Spleen (tissue), 11 donors: ENCODE results near the gene SEMA7A. TPM values are rescaled to one million over a fixed set of nuclear protein-coding genes. Genes with fewer than 3 reads are reported as not detected.

Experiments used
- DNase-seq: peaks from one replicate; pipeline ENCODE4 v3.0.0-alpha.2; 2020
- H3K27ac ChIP-seq, 8 donors: fragments of 200-600 bp; sonication (generic) in 7 of 8; 1 replicate in 4 of 8; 2 replicates in 4 of 8; pipeline versions ENCODE4 v1.5.0 to v1.8.0; 2016 to 2021; ENCODE audit warnings: inconsistent platforms in 4 of 8, mild to moderate bottlenecking in 4 of 8, moderate library complexity in 1 of 8
- H3K27me3 ChIP-seq, 7 donors: fragments of 200-600 bp; sonication (generic) in 6 of 7; replicated peaks in 1 of 7; 1 replicate in 4 of 7; 2 replicates in 3 of 7; pipeline versions ENCODE4 v1.5.0 to v1.8.0; 2016 to 2021; ENCODE audit warnings: inconsistent platforms in 3 of 7, mild to moderate bottlenecking in 1 of 7
- H3K36me3 ChIP-seq, 6 donors: fragments of 200-600 bp; sonication (generic) in 5 of 6; 1 replicate in 4 of 6; 2 replicates in 2 of 6; pipeline versions ENCODE4 v1.5.0 to v1.8.0; 2016 to 2021; ENCODE audit warnings: inconsistent platforms in 2 of 6
- H3K4me1 ChIP-seq, 6 donors: fragments of 200-600 bp; sonication (generic) in 5 of 6; 1 replicate in 3 of 6; 2 replicates in 3 of 6; pipeline versions ENCODE4 v1.5.0 to v1.8.0; 2016 to 2021; ENCODE audit warnings: inconsistent platforms in 3 of 6
- H3K4me3 ChIP-seq, 8 donors: fragments of 200-600 bp; sonication (generic) in 7 of 8; 1 replicate in 4 of 8; 2 replicates in 4 of 8; pipeline versions ENCODE4 v1.5.0 to v1.8.0; 2016 to 2021; ENCODE audit warnings: inconsistent platforms in 4 of 8, mild to moderate bottlenecking in 4 of 8, moderate library complexity in 2 of 8
- H3K9me3 ChIP-seq, 8 donors: fragments of 200-600 bp; sonication (generic) in 7 of 8; 1 replicate in 4 of 8; 2 replicates in 4 of 8; pipeline versions ENCODE4 v1.5.0 to v1.8.0; 2016 to 2021; ENCODE audit warnings: inconsistent platforms in 4 of 8
- CTCF ChIP-seq, 11 experiments: fragments of 200-600 bp in 7 of 11; fragments of 450-650 bp in 4 of 11; sonication (generic) in 4 of 11; IDR thresholded peaks in 8 of 11; conservative IDR thresholded peaks in 3 of 11; 1 replicate in 7 of 11; 2 replicates in 4 of 11; pipeline versions ENCODE4 v1.4.0 to v1.8.0; 2016 to 2021; ENCODE audit warnings: antibody characterized with exemption in 11 of 11, inconsistent platforms in 4 of 11, mild to moderate bottlenecking in 1 of 11
- POLR2A ChIP-seq, 3 donors: fragments of 450-650 bp; IDR thresholded peaks; one replicate each; pipeline ENCODE4 v1.5.1; 2017; ENCODE audit warnings: antibody characterized with exemption in 3 of 3, mild to moderate bottlenecking in 1 of 3
- POLR2AphosphoS5 ChIP-seq, 3 donors: sonication (generic); formaldehyde crosslinking; IDR thresholded peaks; one replicate each; pipeline ENCODE4 v1.5.1; 2017; ENCODE audit warnings: antibody characterized with exemption in 3 of 3
- WGBS, 5 donors: extraction: QIAGEN DNeasy Blood & Tissue Kit in 3 of 5; methylation state at CpG; one replicate each; pipeline versions ENCODE4 v1.1.5 to v1.1.7; 2013 to 2018; 5-methylcytosine and 5-hydroxymethylcytosine counted together
- intact Hi-C: fragments of 100-400 bp; cut with DNase I; formaldehyde crosslinking; loops from one replicate; pipeline ENCODE4 v1.15.0; 2023; ENCODE audit warnings: low total_unique reads
- polyA plus RNA-seq, 3 donors: library from polyadenylated mRNA; stranded (reverse); fragments of 200-250 nt; gene quantifications; one replicate each; pipeline ENCODE4 v1.2.1, GENCODE V29; 2013
- total RNA-seq, 7 donors: library from RNA; depleted of rRNA in 3 of 7; stranded (reverse); fragments of >200 nt in 3 of 7; fragmentation: NEBNext Ultra II Directional in 4 of 7; extraction: Animal tissue kit (Norgen Biotek cat#: 25700) in 4 of 7; gene quantifications; one replicate each; pipeline versions ENCODE4 v1.1.0 to v1.2.1, GENCODE V29; 2016 to 2021
- donor health status: healthy with polysubstance abuse.
- donor health status: DM: no; HTN: no; CAD: no; lungs with moderate emphysema.
- donor health status: DM: no; HTN: no; CAD: no.
- donor health status: Bipolar disorder and iron deficiency.
- donor health status: healthy.
- donor health status: DM: no; HTN: no; CAD: no.
- donor health status: DM: yes; HTN: yes; CAD: no.

Gene SEMA7A
- total and polyA plus RNA-seq, 10 donors: 41.6 to 154 (median 127) TPM

GRCh38 chr15:74438206-74438605 lies 4.4 kb upstream of the SEMA7A start:
- Histone ChIP-seq H3K4me1 (peaks cover 6 to 70% (median 31%) of the 10 kb centered on the region in 6 donors), H3K4me3 (no peak overlapping the region), H3K27ac (no peak overlapping the region), H3K9me3 (no peaks in the 10 kb centered on the region), H3K36me3 (no peaks in the 10 kb centered on the region), H3K27me3 (peaks cover 0 to 4% (median 0%) of the 10 kb centered on the region in 7 donors)
- WGBS, 5 donors: 47 to 52% (median 50%) methylated on average over 2 of the region's 2 CpGs
- TF ChIP-seq POLR2A (IDR thresholded peaks at IDR 0.05) (no peak), POLR2AphosphoS5 (IDR thresholded peaks at IDR 0.05) (no peak), CTCF (IDR thresholded peaks at IDR 0.05 in 8 of 11, conservative IDR thresholded peaks at IDR 0.05 in 3 of 11) (no peak)
- DNase-seq: peak; percentile 66
- intact Hi-C loops: loop anchor here (2.0 kb wide), 1 partner anchor 55 kb away; no protein-coding TSS in a partner anchor

- H3K4me1 ChIP-seq: peaks cover 16 to 78% (median 64%) of the 10 kb centered on the region in 6 donors
- no peak for DNase-seq
- intact Hi-C loops: no loop called here
- peak overlapping the region; percentile 70 to 97 (median 93) for H3K27ac ChIP-seq
- H3K36me3 ChIP-seq: no peaks in the 10 kb centered on the region
- H3K9me3 ChIP-seq: no peaks in the 10 kb centered on the region
- peaks cover 0 to 17% (median 0%) of the 10 kb centered on the region in 7 donors for H3K27me3 ChIP-seq
- 49 to 64% (median 55%) methylated on average over 15 to 16 of the region's 16 CpGs for WGBS, 5 donors
- TF ChIP-seq CTCF (IDR thresholded peaks at IDR 0.05 in 8 of 11, conservative IDR thresholded peaks at IDR 0.05 in 3 of 11) (no peak), POLR2AphosphoS5 (IDR thresholded peaks at IDR 0.05) (no peak), POLR2A (IDR thresholded peaks at IDR 0.05) (no peak)
- H3K4me3 ChIP-seq: peak overlapping the region; percentile 7 to 98 (median 88)
These were observed 742 bp upstream of the SEMA7A start for GRCh38 chr15:74434263-74435136.

- 0 to 1% (median 1%) methylated on average over 4 to 64 of the region's 64 CpGs for WGBS, 5 donors
- intact Hi-C loops: no loop called here
- DNase-seq: peak; percentile 88
These were observed 678 bp downstream of the SEMA7A start for GRCh38 chr15:74432968-74433591.

More at GRCh38 chr15:74432968-74433591, 678 bp downstream of the SEMA7A start:
- Histone ChIP-seq H3K36me3 (peaks cover 0 to 7% (median 0%) of the 10 kb centered on the region in 6 donors), H3K27ac (peak overlapping the region; percentile 70 to 97 (median 93)), H3K9me3 (no peaks in the 10 kb centered on the region), H3K4me3 (peak overlapping the region; percentile 74 to 98 (median 88)), H3K4me1 (peaks cover 30 to 80% (median 69%) of the 10 kb centered on the region in 6 donors), H3K27me3 (peaks cover 0 to 17% (median 0%) of the 10 kb centered on the region in 7 donors)
- TF ChIP-seq POLR2AphosphoS5 (IDR thresholded peaks at IDR 0.05) (no peak), CTCF (IDR thresholded peaks at IDR 0.05 in 8 of 11, conservative IDR thresholded peaks at IDR 0.05 in 3 of 11) (no peak), POLR2A (IDR thresholded peaks at IDR 0.05) (no peak)
